Choroid plexus epithelial cell (primary cell): Measurements from ENCODE around the gene CACNA1G.
A peak's percentile ranks its signal among the peaks of the same experiment; 100 is the strongest.

Source experiments
- DNase-seq: peaks from one replicate; pipeline ENCODE4 v3.0.0-alpha.2; 2010; ENCODE audit warnings: low read depth
- H3K4me3 ChIP-seq: 2 replicates; pipeline ENCODE4 v1.5.1; 2011; ENCODE audit warnings: low read depth, mild to moderate bottlenecking, control low read depth, low read length, moderate library complexity
- CTCF ChIP-seq: conservative IDR thresholded peaks from 2 replicates; pipeline ENCODE4 v1.5.1; 2011; ENCODE audit warnings: low read depth, mild to moderate bottlenecking, control low read depth, inconsistent platforms, low read length, moderate library complexity

Gene CACNA1G

GRCh38 chr17:50554201-50554600, 6.3 kb upstream of the CACNA1G start:
- H3K4me3 ChIP-seq: no peak overlapping the region
- DNase-seq: no peak
- no peak for TF ChIP-seq CTCF

- no peak overlapping the region for H3K4me3 ChIP-seq
- no peak for DNase-seq
- no peak for TF ChIP-seq CTCF
Measured at GRCh38 chr17:50556803-50557202, 3.7 kb upstream of the CACNA1G start.

DNA sequence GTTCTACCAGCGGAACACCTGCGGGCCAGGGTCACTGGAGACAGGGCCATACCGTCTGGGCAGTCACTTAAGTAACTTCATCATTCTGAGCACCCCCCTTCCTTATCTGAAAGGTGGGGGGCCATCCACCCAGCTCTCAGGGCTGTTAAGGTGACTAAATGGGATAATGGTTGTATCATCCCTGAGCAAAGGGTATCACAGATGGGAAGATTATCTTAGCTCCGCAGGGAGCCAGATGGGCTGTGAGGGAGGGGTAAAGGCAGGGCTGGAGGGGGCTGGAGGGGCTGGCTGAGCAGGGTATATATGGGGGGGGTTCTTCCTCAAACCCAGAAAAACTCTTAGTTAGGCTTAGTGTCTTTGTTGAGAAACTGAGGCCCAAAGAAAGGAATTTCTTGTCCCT, 2.9 kb upstream of the CACNA1G start:
- no peak for TF ChIP-seq CTCF
- no peak for DNase-seq
- H3K4me3 ChIP-seq: no peak overlapping the region

- DNase-seq: no peak
Measured at GRCh38 chr17:50558091-50558490, 2.4 kb upstream of the CACNA1G start.

GRCh38 chr17:50558581-50558940, 2.0 kb upstream of the CACNA1G start:
- no peak overlapping the region for H3K4me3 ChIP-seq

More at GRCh38 chr17:50558091-50558490, 2.4 kb upstream of the CACNA1G start:
- H3K4me3 ChIP-seq: no peak overlapping the region
- TF ChIP-seq CTCF: no peak

DNA sequence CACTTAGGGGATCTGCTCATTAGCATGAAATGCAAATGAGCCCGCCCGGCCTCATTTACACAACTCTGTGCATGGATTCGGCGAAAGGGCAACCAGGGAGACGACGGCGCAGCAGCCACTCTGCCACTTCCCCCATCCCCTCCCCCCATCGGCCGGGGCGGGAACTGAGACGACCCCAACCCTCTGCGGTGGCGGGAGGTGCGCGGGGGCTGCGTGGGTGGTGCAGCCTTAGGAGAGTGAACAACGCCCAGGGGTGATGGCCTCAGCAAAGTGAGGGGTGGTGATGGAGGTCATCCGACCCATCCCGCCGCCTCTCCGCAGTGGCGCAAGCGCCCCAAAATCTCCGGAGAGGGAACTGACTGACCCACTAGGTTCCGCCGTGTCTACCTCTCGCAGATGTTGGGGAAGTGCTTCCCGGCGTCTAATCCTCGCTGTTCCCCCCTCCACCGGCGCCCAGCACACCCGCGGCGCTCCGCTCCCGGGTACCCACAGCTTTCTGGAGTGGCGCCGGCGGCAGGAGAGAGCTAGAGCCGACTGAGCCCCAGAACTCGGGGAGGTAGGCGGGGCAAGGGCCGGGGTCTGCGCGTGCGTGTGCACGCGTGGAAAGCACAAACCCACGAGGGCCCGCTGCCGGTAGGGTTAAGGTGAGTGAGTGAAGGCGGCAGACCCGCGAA, 1.4 kb upstream of the CACNA1G start:
- DNase-seq: no peak
- H3K4me3 ChIP-seq: peak overlapping the region; percentile 17
- TF ChIP-seq CTCF: no peak

More at GRCh38 chr17:50558581-50558940, 2.0 kb upstream of the CACNA1G start:
- peak; percentile 11 for TF ChIP-seq CTCF
- no peak for DNase-seq

DNA sequence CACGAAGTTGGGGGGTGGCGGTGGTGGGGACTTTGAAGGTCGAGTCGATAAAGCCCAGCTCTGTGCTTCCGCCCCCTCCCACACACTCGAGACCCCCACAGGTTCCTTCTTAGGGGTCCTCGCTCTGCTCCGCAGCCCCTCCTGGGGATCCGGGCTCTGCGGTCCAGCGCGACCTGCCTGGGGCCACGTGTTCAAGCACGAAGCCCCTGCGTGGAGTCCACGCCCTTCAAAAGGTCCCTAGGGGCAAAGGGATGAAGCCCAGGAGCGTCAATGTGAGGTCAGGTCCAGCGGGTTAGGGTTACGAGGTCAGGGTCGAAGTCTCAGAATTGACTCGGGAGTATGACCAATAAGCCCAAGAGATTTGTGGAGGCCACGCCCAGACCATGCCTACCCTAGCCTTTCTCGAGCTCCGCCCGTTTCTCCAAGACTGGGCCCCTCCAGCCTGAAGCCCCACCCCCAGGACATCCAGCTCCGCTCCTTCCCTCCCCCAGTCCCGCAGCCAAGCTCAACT, 786 bp upstream of the CACNA1G start:
- DNase-seq: peak; percentile 38
- peak overlapping the region; percentile 39 for H3K4me3 ChIP-seq
- TF ChIP-seq CTCF: no peak
